Vagina (tissue), 2 donors: ENCODE measurements around the gene ARID5B.

Experiments
- POLR2A ChIP-seq, 2 donors: fragments of 450-650 bp; IDR thresholded peaks; one replicate each; pipeline ENCODE4 v1.6.1; 2017; ENCODE audit warnings: antibody characterized with exemption in 2 of 2, mild to moderate bottlenecking in 2 of 2, moderate library complexity in 2 of 2
- POLR2AphosphoS5 ChIP-seq, 2 donors: sonication (generic); formaldehyde crosslinking; IDR thresholded peaks; one replicate each; pipeline ENCODE4 v1.9.0; 2017; ENCODE audit warnings: antibody characterized with exemption in 2 of 2, mild to moderate bottlenecking in 2 of 2, low read depth in 1 of 2; ENCODE audit not compliant: insufficient read depth in 1 of 2
- TF ChIP-seq, protein P1 (sequence below), 3 experiments: fragments of 450-650 bp in 2 of 3; fragments of 200-600 bp in 1 of 3; sonication (generic) in 1 of 3; IDR thresholded peaks; one replicate each; pipeline ENCODE4 v1.5.1; 2017 to 2019; ENCODE audit warnings: antibody characterized with exemption in 3 of 3, mild to moderate bottlenecking in 2 of 3, moderate library complexity in 2 of 3

DNA sequence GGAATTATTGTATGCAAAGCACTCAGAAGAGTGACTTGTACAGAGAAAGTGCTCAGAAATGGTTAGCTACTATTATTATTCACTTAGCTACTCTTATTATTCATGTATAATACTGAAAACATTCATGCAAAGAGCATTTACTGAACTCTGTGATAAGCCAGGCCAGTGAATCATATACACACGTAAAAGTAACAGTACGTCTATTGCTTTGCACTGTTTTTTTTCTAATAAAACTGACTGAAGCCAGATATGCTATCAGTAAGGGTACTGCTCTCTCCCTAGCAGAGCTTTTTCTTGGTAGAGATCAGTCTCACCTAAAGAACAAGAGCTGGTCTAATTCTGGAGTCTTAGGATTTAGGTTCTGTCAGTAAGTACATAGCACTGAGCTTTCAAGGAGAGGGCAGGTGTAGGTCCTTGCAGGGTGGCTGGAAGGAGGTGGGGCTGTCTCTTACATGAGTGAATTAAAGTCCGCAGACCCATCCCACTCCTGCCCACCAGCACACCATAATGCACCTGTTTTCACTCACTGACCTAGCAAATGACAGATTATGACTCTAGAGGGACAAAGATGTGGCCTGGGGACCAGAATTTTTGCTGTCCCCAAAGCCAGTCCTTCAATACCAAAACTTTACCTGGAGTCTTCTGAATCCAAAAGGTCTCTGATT is 145.9 kb downstream of the ARID5B start:
- TF ChIP-seq POLR2A (IDR thresholded peaks at IDR 0.05) (no peak), POLR2AphosphoS5 (IDR thresholded peaks at IDR 0.05; ENCODE audit: insufficient read depth in 1 of 2, low read depth in 1 of 2) (no peak)
- TF ChIP-seq, protein P1, sequence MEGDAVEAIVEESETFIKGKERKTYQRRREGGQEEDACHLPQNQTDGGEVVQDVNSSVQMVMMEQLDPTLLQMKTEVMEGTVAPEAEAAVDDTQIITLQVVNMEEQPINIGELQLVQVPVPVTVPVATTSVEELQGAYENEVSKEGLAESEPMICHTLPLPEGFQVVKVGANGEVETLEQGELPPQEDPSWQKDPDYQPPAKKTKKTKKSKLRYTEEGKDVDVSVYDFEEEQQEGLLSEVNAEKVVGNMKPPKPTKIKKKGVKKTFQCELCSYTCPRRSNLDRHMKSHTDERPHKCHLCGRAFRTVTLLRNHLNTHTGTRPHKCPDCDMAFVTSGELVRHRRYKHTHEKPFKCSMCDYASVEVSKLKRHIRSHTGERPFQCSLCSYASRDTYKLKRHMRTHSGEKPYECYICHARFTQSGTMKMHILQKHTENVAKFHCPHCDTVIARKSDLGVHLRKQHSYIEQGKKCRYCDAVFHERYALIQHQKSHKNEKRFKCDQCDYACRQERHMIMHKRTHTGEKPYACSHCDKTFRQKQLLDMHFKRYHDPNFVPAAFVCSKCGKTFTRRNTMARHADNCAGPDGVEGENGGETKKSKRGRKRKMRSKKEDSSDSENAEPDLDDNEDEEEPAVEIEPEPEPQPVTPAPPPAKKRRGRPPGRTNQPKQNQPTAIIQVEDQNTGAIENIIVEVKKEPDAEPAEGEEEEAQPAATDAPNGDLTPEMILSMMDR (IDR thresholded peaks at IDR 0.05), result no peak
